Ovary (tissue), 9 donors: ENCODE measurements around the gene ZNF565. TPM values are rescaled to one million over a fixed set of nuclear protein-coding genes. Genes with fewer than 3 reads are reported as not detected.

Source experiments
- DNase-seq, 5 donors: peaks; one replicate each; pipeline ENCODE4 v3.0.0-alpha.2; 2019 to 2020
- H3K27ac ChIP-seq, 2 donors: fragments of 200-600 bp; one replicate each; pipeline versions ENCODE4 v1.5.1 to v1.8.0; 2019 to 2022
- H3K27me3 ChIP-seq: fragments of 200-600 bp; one replicate; pipeline ENCODE4 v1.8.0; 2022
- H3K36me3 ChIP-seq: fragments of 200-600 bp; sonication (generic); one replicate; pipeline ENCODE4 v1.5.1; 2019
- H3K4me1 ChIP-seq: one replicate; pipeline ENCODE4 v1.8.1; 2013; ENCODE audit warnings: mild to moderate bottlenecking, moderate library complexity; ENCODE audit not compliant: insufficient read depth
- H3K4me3 ChIP-seq: fragments of 200-600 bp; sonication (generic); one replicate; pipeline ENCODE4 v1.5.1; 2017
- H3K9me3 ChIP-seq, 2 donors: fragments of 200-600 bp in 1 of 2; sonication (generic) in 1 of 2; one replicate each; pipeline versions ENCODE4 v1.5.1 to v1.8.1; 2013 to 2019; ENCODE audit warnings: mild to moderate bottlenecking in 1 of 2, moderate library complexity in 1 of 2
- CTCF ChIP-seq, 3 donors: fragments of 450-650 bp in 2 of 3; fragments of 200-600 bp in 1 of 3; IDR thresholded peaks; one replicate each; pipeline versions ENCODE4 v1.5.1 to v1.8.0; 2016 to 2022; ENCODE audit warnings: antibody characterized with exemption in 3 of 3, mild to moderate bottlenecking in 1 of 3
- EP300 ChIP-seq: sonication (generic); formaldehyde crosslinking; IDR thresholded peaks from one replicate; pipeline ENCODE4 v1.6.1; 2017; ENCODE audit warnings: antibody characterized with exemption
- POLR2A ChIP-seq: fragments of 450-650 bp; IDR thresholded peaks from one replicate; pipeline ENCODE4 v1.6.1; 2017; ENCODE audit warnings: antibody characterized with exemption, mild to moderate bottlenecking, moderate library complexity
- WGBS, 3 donors: extraction: QIAGEN DNeasy Blood & Tissue Kit in 1 of 3; methylation state at CpG; one replicate each; pipeline versions ENCODE4 v1.1.5 to v1.1.7; 2013 to 2017; 5-methylcytosine and 5-hydroxymethylcytosine counted together
- intact Hi-C, 4 donors: fragments of 100-400 bp; cut with DNase I; formaldehyde crosslinking; loops; one replicate each; pipeline versions ENCODE4 v1.11.0 to v1.15.1; 2022 to 2023
- polyA plus RNA-seq, 2 donors: library from polyadenylated mRNA; stranded (reverse); fragments of 200-250 nt in 1 of 2; fragments of 350-450 nt in 1 of 2; fragmentation: Illumina TruSeq in 1 of 2; extraction: RNeasy Lipid Tissue Mini Kit (QIAGEN cat#74804) in 1 of 2; gene quantifications; one replicate each; pipeline ENCODE4 v1.2.3, GENCODE V29; 2013 to 2014
- total RNA-seq, 7 donors: library from RNA; depleted of rRNA in 2 of 7; stranded (reverse); fragments of >200 nt in 2 of 7; fragmentation: NEBNext Ultra II Directional in 3 of 7; extraction: Animal tissue kit (Norgen Biotek cat#: 25700) in 3 of 7; gene quantifications; one replicate each; pipeline versions ENCODE4 v1.1.0 to v1.2.4, GENCODE V29; 2016 to 2023
- donor health status: DM: no; HTN: no; CAD: no; lungs with moderate emphysema.
- donor health status: DM: no; HTN: no; CAD: no.
- donor health status: Bipolar disorder and iron deficiency.
- donor health status: DM: yes; HTN: yes; CAD: no.
- donor health status: DM: no; HTN: no; CAD: no.
- donor health status: DM: yes; HTN: yes; CAD: no.

The ZNF565 gene
- total and polyA plus RNA-seq, 9 donors, result 3.6 to 10.1 (median 7.5) TPM

DNA sequence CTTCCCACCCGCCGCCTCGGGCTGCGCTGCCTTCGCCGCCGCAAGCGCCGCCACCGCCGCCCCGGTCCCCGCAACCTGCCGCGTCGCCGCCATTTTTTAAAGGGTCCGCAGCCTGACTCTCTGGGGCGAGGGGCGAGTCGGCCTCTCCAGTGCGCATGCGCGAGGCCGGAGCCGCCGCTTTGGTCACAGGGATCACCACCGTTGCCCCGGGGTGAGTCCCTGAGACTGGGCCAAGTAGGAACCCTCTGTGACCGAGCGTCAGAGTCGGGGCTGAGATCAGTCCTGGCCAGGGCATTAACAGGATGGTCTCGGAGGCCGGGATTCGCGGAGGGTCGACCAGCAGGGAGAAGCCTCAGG is 43.0 kb upstream of the ZNF565 start:
- DNase-seq, result peak in 1 of 5 donors; percentile 49

GRCh38 chr19:36256853-36257519 is 42.5 kb upstream of the ZNF565 start:
- Histone ChIP-seq H3K4me1 (no peaks in the 10 kb centered on the region), H3K27ac (no peak overlapping the region), H3K9me3 (no peaks in the 10 kb centered on the region), H3K4me3 (no peak overlapping the region), H3K36me3 (no peaks in the 10 kb centered on the region), H3K27me3 (no peaks in the 10 kb centered on the region)
- WGBS, 3 donors, result 44 to 60% (median 56%) methylated on average over 41 to 42 of the region's 42 CpGs
- intact Hi-C loops, result no loop called here
- DNase-seq, result no peak
- TF ChIP-seq EP300, result no peak
- no peak for TF ChIP-seq CTCF (IDR thresholded peaks at IDR 0.05)
- no peak for TF ChIP-seq POLR2A

More for the DNA sequence above, 43.0 kb upstream of the ZNF565 start:
- Histone ChIP-seq H3K4me1 (no peaks in the 10 kb centered on the region), H3K27ac (no peak overlapping the region), H3K27me3 (no peaks in the 10 kb centered on the region), H3K36me3 (no peaks in the 10 kb centered on the region), H3K4me3 (no peak overlapping the region), H3K9me3 (no peaks in the 10 kb centered on the region)
- intact Hi-C loops, result no loop called here
- WGBS, 3 donors, result 1 to 8% (median 4%) methylated on average over 14 to 37 of the region's 37 CpGs
- TF ChIP-seq EP300 (no peak), CTCF (IDR thresholded peaks at IDR 0.05) (no peak)

GRCh38 chr19:36256064-36256463 is 41.6 kb upstream of the ZNF565 start:
- Histone ChIP-seq H3K27ac (no peak overlapping the region), H3K4me1 (no peaks in the 10 kb centered on the region), H3K4me3 (no peak overlapping the region), H3K36me3 (no peaks in the 10 kb centered on the region), H3K9me3 (no peaks in the 10 kb centered on the region), H3K27me3 (no peaks in the 10 kb centered on the region)
- intact Hi-C loops, result no loop called here
- no peak for DNase-seq
- TF ChIP-seq CTCF (IDR thresholded peaks at IDR 0.05) (no peak), EP300 (no peak), POLR2A (no peak)
- WGBS, 3 donors, result 94 to 96% (median 95%) methylated on average over 15 of the region's 15 CpGs

DNA sequence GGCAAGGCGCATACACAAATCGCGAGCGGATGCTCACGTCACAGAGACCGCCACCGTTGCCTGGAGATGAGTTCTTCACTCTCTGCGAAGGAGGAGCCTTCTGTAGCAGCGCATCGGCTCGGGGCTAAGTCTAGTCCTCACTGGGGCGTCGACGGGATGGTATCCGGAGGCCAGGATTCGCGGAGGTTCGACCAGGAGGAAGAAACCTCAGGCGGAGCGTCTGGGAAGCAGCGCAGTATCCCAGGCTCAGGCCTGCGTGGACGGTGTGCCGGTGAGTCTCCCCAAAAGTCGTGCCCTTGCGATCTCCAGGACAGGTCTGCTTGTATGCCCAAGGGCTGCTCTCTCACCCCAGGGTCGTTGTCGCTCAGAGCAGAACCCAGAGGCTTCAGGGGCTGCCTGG is 40.9 kb upstream of the ZNF565 start:
- no peaks in the 10 kb centered on the region for H3K4me1 ChIP-seq
- no peak for DNase-seq
- H3K27me3 ChIP-seq, result no peaks in the 10 kb centered on the region
- WGBS, 3 donors, result 95% methylated on average over 28 of the region's 28 CpGs
- intact Hi-C loops, result no loop called here
- no peaks in the 10 kb centered on the region for H3K9me3 ChIP-seq
- H3K27ac ChIP-seq, result no peak overlapping the region
- TF ChIP-seq POLR2A, result no peak
- TF ChIP-seq EP300, result no peak
- no peak for TF ChIP-seq CTCF (IDR thresholded peaks at IDR 0.05)
- H3K36me3 ChIP-seq, result no peaks in the 10 kb centered on the region
- H3K4me3 ChIP-seq, result no peak overlapping the region
